Activated naive CD8-positive, alpha-beta T cell (primary cell): ENCODE measurements around the gene ZFAND6.
A peak's percentile ranks its signal among the peaks of the same experiment; 100 is the strongest.
"Not testable (repeated sequence)": the region's sequence is repeated elsewhere in the genome, so short reads cannot be mapped to it uniquely, and the experiment has no call there.

Experiments
- H3K27ac Mint-ChIP-seq: one replicate; pipeline ENCODE4 v1.8.0; 2021; ENCODE audit warnings: mixed read lengths
- H3K27me3 Mint-ChIP-seq: one replicate; pipeline ENCODE4 v1.8.0; 2021; ENCODE audit warnings: mixed read lengths
- H3K36me3 Mint-ChIP-seq: one replicate; pipeline ENCODE4 v1.8.0; 2021; ENCODE audit warnings: mixed read lengths
- H3K4me1 Mint-ChIP-seq: one replicate; pipeline ENCODE4 v1.8.0; 2021; ENCODE audit warnings: low read depth, mixed read lengths
- H3K4me3 Mint-ChIP-seq: one replicate; pipeline ENCODE4 v1.8.0; 2021; ENCODE audit warnings: mild to moderate bottlenecking, mixed read lengths
- H3K9me3 Mint-ChIP-seq: one replicate; pipeline ENCODE4 v1.8.0; 2021; ENCODE audit warnings: low read depth, mixed read lengths

Gene ZFAND6

GRCh38 chr15:80132382-80132781 is 72.9 kb downstream of the ZFAND6 start:
- Mint-ChIP-seq H3K36me3 (peaks cover 13% of the 10 kb centered on the region), H3K27me3 (no peaks in the 10 kb centered on the region), H3K4me1 (no peaks in the 10 kb centered on the region), H3K9me3 (no peaks in the 10 kb centered on the region), H3K27ac (no peak overlapping the region), H3K4me3 (no peak overlapping the region)

DNA sequence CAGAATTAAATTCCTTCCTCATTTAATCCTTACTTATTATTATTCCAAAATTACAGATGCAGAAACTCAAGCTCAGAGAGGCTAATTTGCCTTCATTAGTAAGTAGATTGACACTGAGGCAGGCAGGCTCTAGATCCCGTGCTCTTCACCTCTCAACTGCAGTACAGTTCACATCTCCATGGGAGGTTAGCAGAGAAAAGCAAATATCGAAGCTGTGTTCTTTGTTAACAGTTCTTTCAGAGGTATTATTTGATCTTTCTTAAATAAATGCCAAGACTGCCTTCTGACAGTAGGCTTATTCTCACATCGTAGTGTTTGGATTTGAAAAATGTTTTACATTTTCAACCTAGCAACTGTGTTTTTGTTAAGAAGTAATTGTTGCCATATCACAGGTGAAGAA is 77.4 kb downstream of the ZFAND6 start:
- H3K27me3 Mint-ChIP-seq: no peaks in the 10 kb centered on the region
- peaks cover 11% of the 10 kb centered on the region for H3K36me3 Mint-ChIP-seq
- H3K9me3 Mint-ChIP-seq: no peaks in the 10 kb centered on the region
- H3K4me1 Mint-ChIP-seq: no peaks in the 10 kb centered on the region
- no peak overlapping the region for H3K27ac Mint-ChIP-seq
- H3K4me3 Mint-ChIP-seq: no peak overlapping the region

GRCh38 chr15:80138961-80139360 is 79.5 kb downstream of the ZFAND6 start:
- no peaks in the 10 kb centered on the region for H3K4me1 Mint-ChIP-seq
- H3K9me3 Mint-ChIP-seq: no peaks in the 10 kb centered on the region
- H3K36me3 Mint-ChIP-seq: peaks cover 11% of the 10 kb centered on the region
- H3K4me3 Mint-ChIP-seq: no peak overlapping the region
- H3K27ac Mint-ChIP-seq: no peak overlapping the region
- no peaks in the 10 kb centered on the region for H3K27me3 Mint-ChIP-seq

- Mint-ChIP-seq H3K9me3 (no peaks in the 10 kb centered on the region), H3K36me3 (peaks cover 12% of the 10 kb centered on the region), H3K27ac (no peak overlapping the region), H3K4me3 (no peak overlapping the region), H3K27me3 (no peaks in the 10 kb centered on the region), H3K4me1 (no peaks in the 10 kb centered on the region)
These were observed 81.4 kb downstream of the ZFAND6 start for GRCh38 chr15:80140909-80141308.

DNA sequence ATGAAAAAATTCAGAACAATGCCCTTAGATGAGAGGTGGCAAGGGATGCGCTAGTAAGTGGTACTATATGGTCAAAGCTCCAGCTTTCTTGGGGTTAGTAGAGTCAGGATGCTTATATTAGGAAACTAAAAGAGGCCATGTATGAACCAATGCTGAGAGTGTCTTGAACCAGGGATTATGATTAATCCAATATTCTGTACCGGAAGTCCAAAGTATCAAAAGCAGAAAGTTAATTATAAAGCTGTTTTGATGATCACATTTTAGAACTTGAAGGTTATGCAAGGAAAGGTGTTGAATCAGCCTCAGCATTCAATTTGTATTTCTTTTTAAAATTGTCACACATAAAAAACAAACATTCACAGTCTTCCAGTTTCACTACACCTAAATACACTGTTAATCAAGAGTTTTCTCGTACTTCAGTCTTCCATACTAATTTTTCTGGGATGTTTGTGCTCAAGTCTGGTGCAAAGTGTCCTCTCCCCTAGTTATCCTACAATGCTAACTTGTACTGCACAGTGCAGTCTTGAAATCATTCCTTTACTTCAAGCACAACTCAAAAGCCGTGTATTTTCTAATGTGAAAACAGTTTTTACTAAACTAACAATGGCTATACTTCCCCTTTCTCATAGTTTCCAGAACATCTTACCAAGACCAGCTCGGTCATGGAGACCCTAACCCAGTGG is 82.6 kb downstream of the ZFAND6 start:
- Mint-ChIP-seq H3K27ac (no peak overlapping the region), H3K27me3 (no peaks in the 10 kb centered on the region), H3K4me1 (no peaks in the 10 kb centered on the region), H3K36me3 (peaks cover 12% of the 10 kb centered on the region), H3K4me3 (no peak overlapping the region), H3K9me3 (peaks cover 2% of the 10 kb centered on the region)

DNA sequence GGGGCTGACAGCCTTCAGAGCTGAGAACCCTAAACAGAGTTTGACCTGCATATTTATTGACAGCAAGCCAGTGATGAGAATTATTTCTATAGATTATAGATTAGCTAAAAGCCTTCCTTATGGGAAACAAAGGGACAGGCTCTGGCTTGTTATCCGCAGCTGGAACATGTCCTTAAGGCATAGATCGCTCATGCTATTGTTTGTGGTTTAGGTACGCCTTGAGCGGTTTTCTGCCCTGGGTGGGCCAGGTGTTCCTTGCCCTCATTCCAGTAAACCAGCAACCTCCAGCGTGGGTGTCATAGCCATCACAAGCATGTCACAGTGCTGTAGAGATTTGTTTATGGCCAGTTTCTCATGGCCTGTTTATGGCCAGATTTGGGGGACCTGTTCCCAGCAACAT is 83.2 kb downstream of the ZFAND6 start:
- Mint-ChIP-seq H3K4me3 (no peak overlapping the region), H3K4me1 (no peaks in the 10 kb centered on the region), H3K9me3 (peaks cover 2% of the 10 kb centered on the region), H3K36me3 (peaks cover 7% of the 10 kb centered on the region), H3K27me3 (no peaks in the 10 kb centered on the region), H3K27ac (no peak overlapping the region)

GRCh38 chr15:80151148-80151547 is 91.7 kb downstream of the ZFAND6 start:
- H3K9me3 Mint-ChIP-seq: peaks cover 2% of the 10 kb centered on the region
- no peak overlapping the region for H3K4me3 Mint-ChIP-seq
- peaks cover 15% of the 10 kb centered on the region for H3K4me1 Mint-ChIP-seq
- H3K36me3 Mint-ChIP-seq: no peaks in the 10 kb centered on the region
- H3K27ac Mint-ChIP-seq: no peak overlapping the region
- no peaks in the 10 kb centered on the region for H3K27me3 Mint-ChIP-seq

DNA sequence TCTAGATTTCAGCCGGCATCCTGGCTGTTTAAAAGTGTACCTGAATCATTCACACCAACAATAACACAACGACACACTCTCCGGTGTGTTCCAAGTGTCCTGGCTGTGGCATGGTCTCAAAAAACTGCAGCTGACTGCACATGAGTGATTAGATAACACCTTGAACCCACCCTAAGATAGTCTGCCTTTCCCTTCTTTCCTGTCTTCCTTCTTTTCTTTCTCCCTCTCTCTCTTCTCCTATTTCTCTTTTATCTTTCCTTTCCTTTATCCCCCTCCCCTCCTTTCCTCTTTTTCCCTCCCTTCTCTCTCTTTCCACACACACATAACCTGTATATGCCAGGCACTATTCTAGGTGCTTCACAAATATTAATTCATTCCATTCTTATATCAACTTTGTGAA is 92.1 kb downstream of the ZFAND6 start:
- peak overlapping the region; percentile 76 for H3K27ac Mint-ChIP-seq
- H3K9me3 Mint-ChIP-seq: no peaks in the 10 kb centered on the region
- H3K36me3 Mint-ChIP-seq: no peaks in the 10 kb centered on the region

DNA sequence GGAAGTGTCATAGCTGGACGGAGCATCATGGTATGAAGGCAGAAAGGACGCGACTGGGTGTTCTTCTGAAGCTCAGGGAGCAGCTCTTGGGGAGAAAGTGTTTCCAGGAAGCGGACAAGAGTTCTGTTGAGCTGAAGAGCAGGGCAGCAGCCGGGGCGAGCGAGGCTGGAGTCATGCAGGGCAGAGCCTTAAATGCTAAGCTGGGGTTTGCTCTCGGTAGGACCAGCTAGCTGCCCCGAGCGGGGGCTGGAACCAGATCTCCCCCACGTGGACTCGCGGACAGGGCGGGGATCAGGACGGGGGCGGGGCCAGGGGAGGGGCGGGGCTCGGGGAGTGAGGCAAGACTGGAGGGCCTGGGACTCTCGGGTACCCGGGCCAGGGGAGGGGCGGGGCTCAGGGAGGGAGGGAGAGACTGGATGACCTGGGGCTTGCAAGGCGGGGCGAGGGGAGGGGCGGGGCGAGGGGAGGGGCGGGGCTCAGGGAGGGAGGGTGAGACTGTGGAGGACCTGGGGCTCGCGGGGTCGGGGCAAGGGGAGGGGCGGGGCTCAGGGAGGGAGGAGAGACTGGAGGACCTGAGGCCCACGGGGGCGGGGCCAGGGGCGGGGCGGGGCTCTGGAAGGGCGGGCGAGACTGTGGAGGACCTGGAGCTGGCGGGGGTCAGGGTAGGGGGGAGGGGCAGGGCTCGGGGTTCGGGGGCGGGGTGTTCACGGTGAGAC is 92.9 kb downstream of the ZFAND6 start:
- Mint-ChIP-seq H3K36me3 (no peaks in the 10 kb centered on the region), H3K4me3 (peak overlapping the region; percentile 87), H3K27ac (peak overlapping the region; percentile 76), H3K27me3 (no peaks in the 10 kb centered on the region), H3K4me1 (peaks cover 15% of the 10 kb centered on the region), H3K9me3 (no peaks in the 10 kb centered on the region)

More for the DNA sequence above, 92.1 kb downstream of the ZFAND6 start:
- H3K4me1 Mint-ChIP-seq: peaks cover 15% of the 10 kb centered on the region
- H3K27me3 Mint-ChIP-seq: no peaks in the 10 kb centered on the region
- peak overlapping the region; percentile 87 for H3K4me3 Mint-ChIP-seq

GRCh38 chr15:80152896-80153876 is 93.7 kb downstream of the ZFAND6 start, which contains the start of gene FAH:
Gene FAH (plus strand): TSS chr15:80152999. CDS start chr15:80153055, 56 bp downstream.
- Mint-ChIP-seq H3K27me3 (no peaks in the 10 kb centered on the region), H3K9me3 (no peaks in the 10 kb centered on the region), H3K4me1 (peaks cover 15% of the 10 kb centered on the region), H3K4me3 (peak within 1 kb of the TSS; percentile 93), H3K36me3 (no peaks in the 10 kb centered on the region), H3K27ac (peak within 1 kb of the TSS; percentile 87)

- Mint-ChIP-seq H3K9me3 (no peaks in the 10 kb centered on the region), H3K27ac (no peak overlapping the region), H3K27me3 (no peaks in the 10 kb centered on the region), H3K36me3 (peaks cover 2% of the 10 kb centered on the region), H3K4me1 (peaks cover 15% of the 10 kb centered on the region), H3K4me3 (peak overlapping the region; percentile 93)
These were observed 94.4 kb downstream of the ZFAND6 start for GRCh38 chr15:80153900-80154299.

DNA sequence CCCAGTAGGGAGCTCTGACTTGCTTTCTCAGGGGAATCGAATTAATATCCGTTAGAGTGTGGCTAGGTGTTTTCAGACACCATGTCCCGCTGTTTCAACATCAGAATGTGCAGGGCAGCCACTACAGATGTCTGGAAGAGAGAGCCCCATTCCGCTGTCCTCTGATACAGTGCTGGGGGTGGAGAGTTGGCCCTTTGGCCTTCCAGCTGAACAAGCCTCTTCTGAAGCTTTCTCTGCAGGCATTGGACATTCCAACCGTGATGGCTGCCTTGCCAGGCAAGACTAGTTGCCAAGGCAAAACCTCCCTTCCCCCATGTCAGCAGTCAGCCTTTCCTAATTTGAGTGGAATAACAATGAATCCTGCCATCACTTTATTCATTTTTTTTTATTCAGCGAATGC is 94.9 kb downstream of the ZFAND6 start:
- Mint-ChIP-seq H3K4me1 (peaks cover 15% of the 10 kb centered on the region), H3K36me3 (peaks cover 3% of the 10 kb centered on the region), H3K9me3 (no peaks in the 10 kb centered on the region), H3K27me3 (no peaks in the 10 kb centered on the region), H3K27ac (no peak overlapping the region), H3K4me3 (peak overlapping the region; percentile 59)

DNA sequence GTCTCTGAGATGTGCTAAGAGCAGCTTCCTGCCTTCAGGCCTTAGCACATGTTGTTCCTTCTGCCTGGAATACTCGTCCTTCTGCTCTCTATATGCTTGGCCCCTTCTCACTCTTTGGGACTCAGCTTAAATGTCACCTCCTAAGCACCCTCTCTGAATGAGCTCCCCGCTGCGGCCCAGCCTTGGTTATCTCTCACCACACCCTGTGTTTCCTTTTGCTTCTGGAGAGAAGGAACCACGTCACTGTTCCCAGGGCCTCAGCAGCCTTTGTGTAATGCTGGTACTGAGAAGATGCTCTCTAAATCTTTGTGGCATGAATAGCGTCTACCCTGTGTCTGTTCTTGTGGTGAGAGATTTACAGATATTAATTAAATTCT is 95.5 kb downstream of the ZFAND6 start:
- Mint-ChIP-seq H3K36me3 (peaks cover 4% of the 10 kb centered on the region), H3K9me3 (no peaks in the 10 kb centered on the region), H3K4me1 (peaks cover 16% of the 10 kb centered on the region), H3K4me3 (peak overlapping the region; percentile 59), H3K27ac (peak overlapping the region; percentile 22), H3K27me3 (no peaks in the 10 kb centered on the region)

- Mint-ChIP-seq H3K4me1 (peaks cover 18% of the 10 kb centered on the region), H3K4me3 (peak overlapping the region; percentile 59)
- not testable (repeated sequence) for H3K9me3 Mint-ChIP-seq, H3K27ac Mint-ChIP-seq, H3K36me3 Mint-ChIP-seq, H3K27me3 Mint-ChIP-seq
These were observed 96.1 kb downstream of the ZFAND6 start for GRCh38 chr15:80155378-80156175.
